NCI-H187 treated with DMSO at 0.1 percent for 48 hours (cell line): ENCODE data around the gene FAM98C.
A peak's percentile ranks its signal among the peaks of the same experiment; 100 is the strongest.
"Not testable (repeated sequence)": the region's sequence is repeated elsewhere in the genome, so short reads cannot be mapped to it uniquely, and the experiment has no call there.

ENCODE experiments used
- DNase-seq: peaks from one replicate; lab custom pipeline; 2025; lab: John Stamatoyannopoulos, UW

The FAM98C gene

GRCh38 chr19:38402967-38403674 lies at the start of gene FAM98C:
Gene FAM98C (plus strand): TSS chr19:38403093. CDS start chr19:38403154, 61 bp downstream.
- peak; percentile 85 for DNase-seq

- no peak for DNase-seq
Measured at GRCh38 chr19:38355728-38356725, 46.9 kb upstream of the FAM98C start.

- no peak for DNase-seq
Measured at GRCh38 chr19:38358071-38358470, 44.8 kb upstream of the FAM98C start.

GRCh38 chr19:38359242-38360021 lies 43.5 kb upstream of the FAM98C start:
- DNase-seq, result no peak

GRCh38 chr19:38360351-38360750 lies 42.5 kb upstream of the FAM98C start:
- DNase-seq, result no peak

- DNase-seq, result no peak
Measured at GRCh38 chr19:38360839-38361631, 41.9 kb upstream of the FAM98C start.

GRCh38 chr19:38361633-38362075 lies 41.2 kb upstream of the FAM98C start:
- peak; percentile 29 for DNase-seq

GRCh38 chr19:38362076-38362945 lies 40.6 kb upstream of the FAM98C start:
- DNase-seq, result peak; percentile 10

GRCh38 chr19:38362946-38363688 lies 39.8 kb upstream of the FAM98C start:
- DNase-seq, result not testable (repeated sequence)

GRCh38 chr19:38367041-38367440 lies 35.9 kb upstream of the FAM98C start:
- no peak for DNase-seq

GRCh38 chr19:38369584-38369983 lies 33.3 kb upstream of the FAM98C start:
- DNase-seq, result no peak

GRCh38 chr19:38370299-38370698 lies 32.6 kb upstream of the FAM98C start:
- no peak for DNase-seq

GRCh38 chr19:38371081-38371480 lies 31.8 kb upstream of the FAM98C start:
- DNase-seq, result no peak

GRCh38 chr19:38373907-38374331 lies 29.0 kb upstream of the FAM98C start:
- no peak for DNase-seq

- DNase-seq, result peak; percentile 98
Measured at GRCh38 chr19:38374332-38375097, 28.4 kb upstream of the FAM98C start, which contains the start of gene PSMD8. Gene PSMD8 (plus strand): TSS chr19:38374571. CDS start chr19:38374602, 31 bp downstream.

GRCh38 chr19:38375098-38375493 lies 27.8 kb upstream of the FAM98C start:
- no peak for DNase-seq

- DNase-seq, result no peak
Measured at GRCh38 chr19:38375748-38376147, 27.1 kb upstream of the FAM98C start.

GRCh38 chr19:38376576-38376975 lies 26.3 kb upstream of the FAM98C start:
- DNase-seq, result no peak

GRCh38 chr19:38377052-38377451 lies 25.8 kb upstream of the FAM98C start:
- no peak for DNase-seq
